HepG2 (cell line): ENCODE results near the gene CUL4A. TPM values are rescaled to one million over a fixed set of nuclear protein-coding genes. Genes with fewer than 3 reads are reported as not detected.

ENCODE experiments used
- ATF7 ChIP-seq, 2 experiments: fragments of 450-650 bp in 1 of 2; sonication (generic) in 1 of 2; formaldehyde crosslinking in 1 of 2; IDR thresholded peaks; 2 replicates each; pipeline versions ENCODE4 v1.4.0 to v1.6.1; 2016 to 2020; ENCODE audit warnings: antibody characterized with exemption in 1 of 2, mild to moderate bottlenecking in 1 of 2, missing genetic modification reagents in 1 of 2
- CC2D1A ChIP-seq: sonication (generic); formaldehyde crosslinking; IDR thresholded peaks from 2 replicates; pipeline ENCODE4 v1.8.1; 2023; ENCODE audit warnings: mild to moderate bottlenecking, missing genetic modification reagents
- CHD2 ChIP-seq: IDR thresholded peaks from 2 replicates; pipeline ENCODE4 v1.6.1; 2011; ENCODE audit warnings: low read depth, low read length, improper control_type of control experiment
- EZH2 ChIP-seq: conservative IDR thresholded peaks from 2 replicates; pipeline ENCODE4 v1.6.1; 2012; ENCODE audit warnings: mild to moderate bottlenecking, low read depth, low read length, moderate library complexity
- HDAC1 ChIP-seq: sonication (generic); formaldehyde crosslinking; IDR thresholded peaks from 2 replicates; pipeline ENCODE4 v1.5.1; 2020; ENCODE audit warnings: mild to moderate bottlenecking, missing genetic modification reagents
- HNRNPK ChIP-seq: fragments of 200-400 bp; formaldehyde crosslinking; IDR thresholded peaks from 2 replicates; pipeline ENCODE4 v1.6.1; 2018; ENCODE audit warnings: low read length, low read depth, moderate library complexity, mild to moderate bottlenecking; ENCODE audit not compliant: poor library complexity, severe bottlenecking
- MATR3 ChIP-seq: sonication (generic); formaldehyde crosslinking; IDR thresholded peaks from 2 replicates; pipeline ENCODE4 v1.4.0; 2020; ENCODE audit warnings: missing genetic modification reagents
- MED1 ChIP-seq: sonication (generic); formaldehyde crosslinking; IDR thresholded peaks from 2 replicates; pipeline ENCODE4 v1.4.0; 2020; ENCODE audit warnings: missing genetic modification reagents
- MTA3 ChIP-seq: sonication (generic); formaldehyde crosslinking; IDR thresholded peaks from 2 replicates; pipeline ENCODE4 v1.4.0; 2020; ENCODE audit warnings: missing genetic modification reagents
- SAFB2 ChIP-seq: sonication (generic); formaldehyde crosslinking; IDR thresholded peaks from 2 replicates; pipeline ENCODE4 v1.5.1; 2020; ENCODE audit warnings: missing genetic modification reagents, low read depth, mild to moderate bottlenecking, borderline replicate concordance
- SPEN ChIP-seq: sonication (generic); formaldehyde crosslinking; IDR thresholded peaks from 2 replicates; pipeline ENCODE4 v1.5.1; 2020; ENCODE audit warnings: low read depth, mild to moderate bottlenecking, missing genetic modification reagents
- TBX3 ChIP-seq: fragments of 450-650 bp; IDR thresholded peaks from 2 replicates; pipeline ENCODE4 v1.6.1; 2017; ENCODE audit warnings: antibody characterized with exemption, mild to moderate bottlenecking, inconsistent platforms, borderline replicate concordance
- ZBTB42 ChIP-seq: sonication (generic); formaldehyde crosslinking; IDR thresholded peaks from 2 replicates; pipeline ENCODE4 v1.5.0; 2020; ENCODE audit warnings: mild to moderate bottlenecking, missing genetic modification reagents
- ZC3H13 ChIP-seq: sonication (generic); formaldehyde crosslinking; IDR thresholded peaks from 2 replicates; pipeline ENCODE4 v1.8.1; 2023; ENCODE audit warnings: mild to moderate bottlenecking, missing genetic modification reagents, moderate library complexity
- ZFYVE20 ChIP-seq: sonication (generic); formaldehyde crosslinking; IDR thresholded peaks from 2 replicates; pipeline ENCODE4 v1.8.0; 2023; ENCODE audit warnings: low read depth, mild to moderate bottlenecking, moderate library complexity, missing genetic modification reagents, borderline replicate concordance
- ZNF136 ChIP-seq: sonication (generic); formaldehyde crosslinking; IDR thresholded peaks from 2 replicates; pipeline ENCODE4 v1.8.1; 2022; ENCODE audit warnings: low read depth, mild to moderate bottlenecking, moderate library complexity, missing genetic modification reagents
- ZNF510 ChIP-seq: sonication (generic); formaldehyde crosslinking; IDR thresholded peaks from 2 replicates; pipeline ENCODE4 v1.4.0; 2020; ENCODE audit warnings: low read depth, mild to moderate bottlenecking, missing genetic modification reagents
- ZNF547 ChIP-seq: sonication (generic); formaldehyde crosslinking; IDR thresholded peaks from 2 replicates; pipeline ENCODE4 v1.5.1; 2020; ENCODE audit warnings: mild to moderate bottlenecking, missing genetic modification reagents
- ZNF564 ChIP-seq: sonication (generic); formaldehyde crosslinking; IDR thresholded peaks from 2 replicates; pipeline ENCODE4 v1.8.1; 2023; ENCODE audit warnings: mild to moderate bottlenecking, missing genetic modification reagents
- polyA plus RNA-seq, 8 experiments: library from polyadenylated mRNA; depleted of rRNA in 3 of 8; stranded (reverse) in 7 of 8; unstranded in 1 of 8; fragments of >200 nt; fragmentation: Illumina TruSeq in 4 of 8; extraction: Trizol in 4 of 8; gene quantifications; 2 replicates each; pipeline versions ENCODE4 v1.2.1 to v1.2.3, GENCODE V29; 2011 to 2016; ENCODE audit warnings: low read depth in 4 of 8, missing spikeins in 1 of 8, mixed read lengths in 1 of 8; ENCODE audit not compliant: insufficient read depth in 1 of 8
- total RNA-seq, 5 experiments: library from RNA; depleted of rRNA; stranded (reverse); fragments of >200 nt; fragmentation: Illumina TruSeq; extraction: Trizol; gene quantifications; 2 replicates each; pipeline ENCODE4 v1.2.3, GENCODE V29; 2016; ENCODE audit warnings: low read depth in 1 of 5
- TF ChIP-seq, protein P1 (sequence below): sonication (generic); formaldehyde crosslinking; IDR thresholded peaks from 2 replicates; pipeline ENCODE4 v1.8.0; 2022; ENCODE audit warnings: mild to moderate bottlenecking, missing genetic modification reagents; ENCODE audit not compliant: insufficient replicate concordance
- TF ChIP-seq, protein P2 (sequence below): sonication (generic); formaldehyde crosslinking; IDR thresholded peaks from 2 replicates; pipeline ENCODE4 v1.5.0; 2020; ENCODE audit warnings: missing genetic modification reagents, mild to moderate bottlenecking, borderline replicate concordance
- TF ChIP-seq, protein P3 (sequence below): sonication (generic); formaldehyde crosslinking; IDR thresholded peaks from 2 replicates; pipeline ENCODE4 v1.5.1; 2020; ENCODE audit warnings: missing genetic modification reagents, mild to moderate bottlenecking, borderline replicate concordance
- TF ChIP-seq, protein P4 (sequence below): sonication (generic); formaldehyde crosslinking; IDR thresholded peaks from 2 replicates; pipeline ENCODE4 v1.5.0; 2020; ENCODE audit warnings: mild to moderate bottlenecking, missing genetic modification reagents, moderate library complexity

The CUL4A gene
- total and polyA plus RNA-seq, 2 of the 13 experiments (the other 11 are each of a cell fraction or from before 2014, with no cell fraction given): 51.2 to 75.3 TPM

DNA sequence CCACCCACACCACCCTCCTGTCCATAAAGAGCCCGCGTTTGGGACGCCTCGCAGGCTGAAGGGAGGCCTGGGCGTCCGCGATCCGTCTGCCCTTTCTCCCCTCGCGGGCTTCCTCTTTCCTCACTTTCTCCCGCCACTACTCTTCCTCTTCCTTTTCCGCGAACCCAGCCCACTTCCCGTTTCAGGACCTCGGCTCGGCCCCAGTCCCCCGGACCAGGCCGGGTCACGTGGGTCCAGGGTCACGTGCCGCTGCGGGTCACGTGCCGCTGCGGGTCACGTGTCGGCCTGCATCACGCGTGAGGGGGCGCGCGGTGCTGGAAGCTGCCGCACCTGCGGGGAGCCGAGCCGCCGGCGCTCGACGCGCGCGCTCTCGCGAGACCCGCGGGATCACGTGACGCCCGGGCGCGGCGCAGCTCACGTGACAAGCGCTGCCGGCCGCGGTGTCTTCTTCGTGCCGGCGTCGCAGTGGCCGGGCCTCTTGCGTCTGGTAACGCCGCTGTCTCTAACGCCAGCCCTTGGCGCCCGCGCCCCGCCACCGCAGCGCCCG, 87.5 kb downstream of the CUL4A start, which contains the start of gene LAMP1 (continued):
- TF ChIP-seq, protein P1, sequence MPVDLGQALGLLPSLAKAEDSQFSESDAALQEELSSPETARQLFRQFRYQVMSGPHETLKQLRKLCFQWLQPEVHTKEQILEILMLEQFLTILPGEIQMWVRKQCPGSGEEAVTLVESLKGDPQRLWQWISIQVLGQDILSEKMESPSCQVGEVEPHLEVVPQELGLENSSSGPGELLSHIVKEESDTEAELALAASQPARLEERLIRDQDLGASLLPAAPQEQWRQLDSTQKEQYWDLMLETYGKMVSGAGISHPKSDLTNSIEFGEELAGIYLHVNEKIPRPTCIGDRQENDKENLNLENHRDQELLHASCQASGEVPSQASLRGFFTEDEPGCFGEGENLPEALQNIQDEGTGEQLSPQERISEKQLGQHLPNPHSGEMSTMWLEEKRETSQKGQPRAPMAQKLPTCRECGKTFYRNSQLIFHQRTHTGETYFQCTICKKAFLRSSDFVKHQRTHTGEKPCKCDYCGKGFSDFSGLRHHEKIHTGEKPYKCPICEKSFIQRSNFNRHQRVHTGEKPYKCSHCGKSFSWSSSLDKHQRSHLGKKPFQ (CRISPR knock-in tag): peak; percentile 89
- TF ChIP-seq ZC3H13 (CRISPR knock-in tag): peak; percentile 98
- TF ChIP-seq, protein P2, sequence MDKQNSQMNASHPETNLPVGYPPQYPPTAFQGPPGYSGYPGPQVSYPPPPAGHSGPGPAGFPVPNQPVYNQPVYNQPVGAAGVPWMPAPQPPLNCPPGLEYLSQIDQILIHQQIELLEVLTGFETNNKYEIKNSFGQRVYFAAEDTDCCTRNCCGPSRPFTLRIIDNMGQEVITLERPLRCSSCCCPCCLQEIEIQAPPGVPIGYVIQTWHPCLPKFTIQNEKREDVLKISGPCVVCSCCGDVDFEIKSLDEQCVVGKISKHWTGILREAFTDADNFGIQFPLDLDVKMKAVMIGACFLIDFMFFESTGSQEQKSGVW (CRISPR knock-in tag): no peak
- TF ChIP-seq ZFYVE20 (CRISPR knock-in tag): peak; percentile 95
- peak; percentile 84; the same call in 1 of the 2 replicates for TF ChIP-seq ZBTB42 (CRISPR knock-in tag)
- TF ChIP-seq, protein P3, sequence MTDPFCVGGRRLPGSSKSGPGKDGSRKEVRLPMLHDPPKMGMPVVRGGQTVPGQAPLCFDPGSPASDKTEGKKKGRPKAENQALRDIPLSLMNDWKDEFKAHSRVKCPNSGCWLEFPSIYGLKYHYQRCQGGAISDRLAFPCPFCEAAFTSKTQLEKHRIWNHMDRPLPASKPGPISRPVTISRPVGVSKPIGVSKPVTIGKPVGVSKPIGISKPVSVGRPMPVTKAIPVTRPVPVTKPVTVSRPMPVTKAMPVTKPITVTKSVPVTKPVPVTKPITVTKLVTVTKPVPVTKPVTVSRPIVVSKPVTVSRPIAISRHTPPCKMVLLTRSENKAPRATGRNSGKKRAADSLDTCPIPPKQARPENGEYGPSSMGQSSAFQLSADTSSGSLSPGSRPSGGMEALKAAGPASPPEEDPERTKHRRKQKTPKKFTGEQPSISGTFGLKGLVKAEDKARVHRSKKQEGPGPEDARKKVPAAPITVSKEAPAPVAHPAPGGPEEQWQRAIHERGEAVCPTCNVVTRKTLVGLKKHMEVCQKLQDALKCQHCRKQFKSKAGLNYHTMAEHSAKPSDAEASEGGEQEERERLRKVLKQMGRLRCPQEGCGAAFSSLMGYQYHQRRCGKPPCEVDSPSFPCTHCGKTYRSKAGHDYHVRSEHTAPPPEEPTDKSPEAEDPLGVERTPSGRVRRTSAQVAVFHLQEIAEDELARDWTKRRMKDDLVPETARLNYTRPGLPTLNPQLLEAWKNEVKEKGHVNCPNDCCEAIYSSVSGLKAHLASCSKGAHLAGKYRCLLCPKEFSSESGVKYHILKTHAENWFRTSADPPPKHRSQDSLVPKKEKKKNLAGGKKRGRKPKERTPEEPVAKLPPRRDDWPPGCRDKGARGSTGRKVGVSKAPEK (CRISPR knock-in tag): no peak
- TF ChIP-seq HNRNPK: peak; percentile 73
- no peak for TF ChIP-seq ATF7 (IDR thresholded peaks at IDR 0.05)
- TF ChIP-seq ATF7 (CRISPR knock-in tag; IDR thresholded peaks at IDR 0.05): peak; percentile 75; the same call in 1 of the 2 replicates
- TF ChIP-seq TBX3: peak; percentile 75
- peak; percentile 100 for TF ChIP-seq SPEN (CRISPR knock-in tag)
- TF ChIP-seq EZH2: no peak
- peak; percentile 93 for TF ChIP-seq SAFB2 (CRISPR knock-in tag)
- no peak for TF ChIP-seq MATR3 (CRISPR knock-in tag)
- peak; percentile 100 for TF ChIP-seq HDAC1
- TF ChIP-seq, protein P4, sequence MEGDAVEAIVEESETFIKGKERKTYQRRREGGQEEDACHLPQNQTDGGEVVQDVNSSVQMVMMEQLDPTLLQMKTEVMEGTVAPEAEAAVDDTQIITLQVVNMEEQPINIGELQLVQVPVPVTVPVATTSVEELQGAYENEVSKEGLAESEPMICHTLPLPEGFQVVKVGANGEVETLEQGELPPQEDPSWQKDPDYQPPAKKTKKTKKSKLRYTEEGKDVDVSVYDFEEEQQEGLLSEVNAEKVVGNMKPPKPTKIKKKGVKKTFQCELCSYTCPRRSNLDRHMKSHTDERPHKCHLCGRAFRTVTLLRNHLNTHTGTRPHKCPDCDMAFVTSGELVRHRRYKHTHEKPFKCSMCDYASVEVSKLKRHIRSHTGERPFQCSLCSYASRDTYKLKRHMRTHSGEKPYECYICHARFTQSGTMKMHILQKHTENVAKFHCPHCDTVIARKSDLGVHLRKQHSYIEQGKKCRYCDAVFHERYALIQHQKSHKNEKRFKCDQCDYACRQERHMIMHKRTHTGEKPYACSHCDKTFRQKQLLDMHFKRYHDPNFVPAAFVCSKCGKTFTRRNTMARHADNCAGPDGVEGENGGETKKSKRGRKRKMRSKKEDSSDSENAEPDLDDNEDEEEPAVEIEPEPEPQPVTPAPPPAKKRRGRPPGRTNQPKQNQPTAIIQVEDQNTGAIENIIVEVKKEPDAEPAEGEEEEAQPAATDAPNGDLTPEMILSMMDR: peak; percentile 42; the same call in 1 of the 2 replicates
- peak; percentile 44; the same call in 1 of the 2 replicates for TF ChIP-seq ZNF564 (CRISPR knock-in tag)
- TF ChIP-seq ZNF547 (CRISPR knock-in tag): peak; percentile 98
- TF ChIP-seq MED1 (CRISPR knock-in tag): peak; percentile 93
- no peak for TF ChIP-seq CC2D1A (CRISPR knock-in tag)
- peak; percentile 99 for TF ChIP-seq CHD2
- TF ChIP-seq MTA3 (CRISPR knock-in tag): no peak
- peak; percentile 85; the same call in 1 of the 2 replicates for TF ChIP-seq ZNF136 (CRISPR knock-in tag)
- TF ChIP-seq ZNF510 (CRISPR knock-in tag): no peak
